Measurements from ENCODE around the gene FAM13A.
"Not testable (repeated sequence)": the region's sequence is repeated elsewhere in the genome, so short reads cannot be mapped to it uniquely, and the experiment has no call there.

The FAM13A gene

DNA sequence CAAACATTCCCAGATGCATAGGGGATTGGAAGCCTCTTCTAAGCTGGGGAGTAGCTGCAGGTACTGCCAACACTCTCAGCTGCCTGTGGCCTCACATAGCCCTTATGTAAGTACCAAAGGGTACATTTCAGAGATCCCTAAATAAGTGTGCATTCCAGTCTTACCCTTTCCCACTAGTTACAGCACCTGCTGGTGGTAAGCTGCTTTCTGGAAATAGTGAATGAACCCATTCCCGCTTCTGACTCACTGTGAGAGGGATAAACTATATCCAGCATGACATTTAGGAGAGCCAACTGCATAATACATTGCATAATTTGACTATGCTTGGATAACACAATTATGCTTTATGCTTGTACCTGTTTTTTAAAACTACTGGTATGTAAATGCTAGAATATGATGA, 149.0 kb downstream of the FAM13A start:
- DNase-seq (ENCODE audit: low read depth in 2 of 3, low spot score in 1 of 3) = no peak

DNA sequence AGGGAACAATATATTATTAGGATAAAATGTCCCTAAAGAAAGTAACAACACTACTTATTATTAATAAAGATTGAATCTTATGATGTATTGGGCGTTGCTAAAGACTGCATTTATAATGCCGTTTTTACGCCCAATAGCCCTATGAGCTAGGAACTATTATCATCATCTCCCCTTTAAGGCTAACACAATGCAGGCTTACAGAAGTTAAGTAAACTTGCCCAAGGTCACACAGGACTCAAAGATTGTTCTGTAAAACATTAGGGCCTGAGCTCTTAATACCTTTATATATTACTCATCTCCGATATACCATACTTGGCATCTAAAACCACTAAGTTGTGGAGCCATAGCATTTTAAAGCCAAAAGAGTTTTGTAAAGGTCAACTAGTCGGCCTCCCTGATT, 149.5 kb downstream of the FAM13A start:
- no peak for DNase-seq (ENCODE audit: low read depth in 2 of 3, low spot score in 1 of 3)

DNA sequence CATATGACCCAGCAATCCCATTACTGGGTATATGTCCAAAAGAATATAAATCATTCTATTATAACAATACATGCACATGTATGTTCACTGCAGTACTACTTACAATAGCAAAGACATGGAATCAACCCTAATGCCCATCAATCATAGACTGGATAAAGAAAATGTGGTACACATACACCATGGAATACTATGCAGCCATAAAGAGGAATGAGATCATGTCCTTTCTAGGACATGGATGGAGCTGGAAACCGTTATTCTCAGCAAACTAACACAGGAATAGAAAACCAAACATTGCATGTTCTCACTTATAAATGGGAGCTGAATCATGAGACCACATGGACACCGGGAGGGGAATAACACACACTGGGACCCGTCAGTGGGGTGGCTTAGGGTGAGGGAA, 152.7 kb downstream of the FAM13A start:
- not testable (repeated sequence) for DNase-seq (ENCODE audit: low read depth in 2 of 3, low spot score in 1 of 3)

DNA sequence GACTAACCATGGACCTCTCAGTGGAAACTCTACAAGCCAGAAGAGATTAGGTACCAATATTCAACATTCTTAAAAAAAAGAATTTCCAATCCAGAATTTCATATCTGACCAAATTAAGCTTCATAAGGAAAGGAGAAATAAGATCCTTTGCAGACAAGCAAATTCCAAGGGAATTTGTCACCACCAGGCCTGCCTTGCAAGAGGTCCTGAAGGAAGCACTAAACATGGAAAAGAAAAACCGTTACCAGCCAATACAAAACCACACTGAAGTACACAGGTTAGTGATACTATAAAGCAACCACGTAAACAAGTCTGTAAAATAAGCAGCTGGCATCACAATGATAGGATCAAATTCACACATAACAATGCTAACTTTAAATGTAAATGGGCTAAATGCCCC, 156.6 kb downstream of the FAM13A start:
- no peak for DNase-seq (ENCODE audit: low read depth in 2 of 3, low spot score in 1 of 3)

DNA sequence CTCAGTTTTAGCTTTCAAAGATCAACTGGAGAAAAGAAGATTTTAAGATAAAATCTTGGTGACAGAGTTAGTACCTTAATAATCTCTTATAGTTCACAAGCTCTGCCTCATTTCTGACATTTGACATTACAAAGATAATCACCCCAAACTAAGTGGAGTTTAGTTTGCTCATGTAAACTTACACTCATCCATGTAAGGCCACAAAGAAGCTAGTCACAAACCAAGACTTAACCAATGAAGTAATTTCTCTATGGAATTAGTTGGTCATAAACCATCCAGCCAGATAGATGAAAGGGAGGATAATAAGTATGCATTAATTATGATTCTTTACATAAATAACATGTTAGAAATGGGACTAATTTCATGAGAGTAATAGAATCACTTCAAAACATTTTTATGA, 159.2 kb downstream of the FAM13A start:
- DNase-seq (ENCODE audit: low read depth in 2 of 3, low spot score in 1 of 3) = no peak

DNA sequence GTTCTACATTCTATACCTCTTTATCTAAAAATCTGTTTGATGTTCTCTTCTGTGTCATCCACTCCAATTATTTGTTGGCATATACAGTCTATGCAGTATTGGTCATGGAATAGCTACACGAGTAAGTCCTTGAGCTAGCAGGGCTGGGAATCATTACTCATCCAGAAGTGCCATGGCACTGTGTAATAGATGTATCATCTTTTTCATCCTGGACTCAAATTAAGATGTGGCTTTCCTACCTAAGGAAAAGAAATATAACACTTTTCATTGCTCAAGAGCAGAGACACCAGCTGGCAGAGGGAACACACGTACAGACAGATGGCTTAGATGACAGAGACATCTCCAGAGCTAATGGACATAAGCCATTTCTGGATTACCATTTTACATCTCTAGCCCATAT, 159.8 kb downstream of the FAM13A start:
- no peak for DNase-seq (ENCODE audit: low read depth in 2 of 3, low spot score in 1 of 3)

DNA sequence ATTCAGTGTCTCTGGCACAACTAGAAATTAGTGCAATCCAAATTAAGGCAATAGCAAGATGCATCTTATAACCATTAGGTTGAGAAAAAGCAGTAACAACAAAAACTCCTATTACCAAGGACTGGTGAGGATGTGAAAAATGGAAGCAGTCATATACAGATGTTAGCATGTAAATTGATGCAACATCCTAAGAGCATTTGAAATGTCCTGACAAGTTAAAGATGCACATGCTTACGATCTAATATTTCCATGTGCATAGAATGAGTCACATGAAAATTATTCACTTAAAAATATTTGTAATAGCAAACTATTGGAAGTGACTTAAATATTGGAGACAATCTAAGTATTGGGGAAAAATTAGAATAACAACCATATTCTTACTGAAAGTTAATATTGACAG, 163.0 kb downstream of the FAM13A start:
- DNase-seq (ENCODE audit: low read depth in 2 of 3, low spot score in 1 of 3) = no peak

DNA sequence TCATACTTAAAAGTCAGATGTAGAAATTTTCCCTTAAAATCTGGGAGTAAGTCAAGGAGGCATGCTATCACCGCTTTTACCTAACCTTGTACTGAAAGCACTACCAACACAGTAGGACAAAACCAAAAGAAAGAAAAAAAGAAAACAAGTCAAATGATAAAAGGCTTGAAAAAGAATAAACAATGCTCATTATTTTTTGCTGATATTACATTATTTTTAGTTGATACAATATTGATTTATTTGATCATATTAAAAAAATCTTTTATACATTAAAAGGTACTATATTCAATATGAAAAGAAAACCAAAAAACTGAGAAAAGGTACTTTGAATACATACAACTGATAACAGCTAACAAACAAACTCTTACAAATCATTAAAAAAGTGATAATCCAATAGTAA, 164.3 kb downstream of the FAM13A start:
- DNase-seq (ENCODE audit: low read depth in 2 of 3, low spot score in 1 of 3) = no peak

DNA sequence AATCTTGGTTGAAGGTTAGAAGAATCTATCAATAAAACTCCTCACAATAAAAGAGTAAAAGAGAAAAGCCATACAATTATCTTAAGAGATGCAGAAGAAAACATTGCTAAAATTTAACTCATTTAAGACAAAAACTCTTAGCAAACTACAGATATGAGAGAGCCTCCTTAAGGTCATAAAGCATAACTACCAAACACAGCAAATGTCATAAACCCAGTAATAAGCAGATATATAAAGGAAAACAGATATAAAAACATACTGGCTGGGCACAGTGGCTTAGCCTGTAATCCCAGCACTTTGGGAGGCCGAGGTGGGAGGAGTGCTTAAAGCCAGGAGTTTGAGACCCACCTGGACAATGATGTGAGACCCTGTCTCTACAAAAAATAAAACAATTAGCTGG, 165.3 kb downstream of the FAM13A start:
- no peak for DNase-seq (ENCODE audit: low read depth in 2 of 3, low spot score in 1 of 3)

DNA sequence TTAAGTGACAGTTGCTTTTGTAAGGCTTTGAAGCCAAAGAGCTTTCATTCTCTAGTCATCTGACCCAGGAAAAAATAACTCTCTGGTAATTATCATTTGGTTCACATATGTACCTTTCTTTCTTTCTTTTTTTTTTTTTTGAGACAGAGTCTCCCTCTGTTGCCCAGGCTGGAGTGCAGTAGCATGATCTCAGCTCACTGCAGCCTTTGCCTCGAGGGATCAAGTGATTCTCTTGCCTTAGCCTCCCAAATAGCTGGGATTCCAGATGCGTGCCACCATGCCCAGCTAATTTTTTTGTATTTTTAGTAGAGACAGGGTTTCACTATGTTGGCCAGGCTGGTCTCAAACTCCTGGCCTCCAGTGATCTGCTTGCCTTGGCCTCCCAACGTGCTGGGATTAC, 169.6 kb downstream of the FAM13A start:
- DNase-seq (ENCODE audit: low read depth in 2 of 3, low spot score in 1 of 3) = not testable (repeated sequence)

DNA sequence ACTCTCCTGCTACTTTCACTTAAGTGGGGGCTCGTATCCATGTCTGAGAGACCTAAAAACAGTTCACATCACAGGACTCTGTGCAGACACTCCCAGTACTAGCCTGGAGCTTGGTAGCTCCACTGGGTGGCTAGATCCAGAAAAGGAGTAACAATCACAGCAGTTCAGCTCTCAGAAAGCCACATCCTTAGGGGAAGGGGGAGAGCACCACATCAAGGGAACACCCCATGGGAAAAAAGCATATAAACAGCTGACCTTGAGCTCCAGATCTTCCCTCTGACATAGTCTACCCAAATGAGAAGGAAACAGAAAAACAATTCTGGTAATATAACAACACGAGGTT, 175.8 kb downstream of the FAM13A start:
- no peak for DNase-seq (ENCODE audit: low read depth in 2 of 3, low spot score in 1 of 3)

DNA sequence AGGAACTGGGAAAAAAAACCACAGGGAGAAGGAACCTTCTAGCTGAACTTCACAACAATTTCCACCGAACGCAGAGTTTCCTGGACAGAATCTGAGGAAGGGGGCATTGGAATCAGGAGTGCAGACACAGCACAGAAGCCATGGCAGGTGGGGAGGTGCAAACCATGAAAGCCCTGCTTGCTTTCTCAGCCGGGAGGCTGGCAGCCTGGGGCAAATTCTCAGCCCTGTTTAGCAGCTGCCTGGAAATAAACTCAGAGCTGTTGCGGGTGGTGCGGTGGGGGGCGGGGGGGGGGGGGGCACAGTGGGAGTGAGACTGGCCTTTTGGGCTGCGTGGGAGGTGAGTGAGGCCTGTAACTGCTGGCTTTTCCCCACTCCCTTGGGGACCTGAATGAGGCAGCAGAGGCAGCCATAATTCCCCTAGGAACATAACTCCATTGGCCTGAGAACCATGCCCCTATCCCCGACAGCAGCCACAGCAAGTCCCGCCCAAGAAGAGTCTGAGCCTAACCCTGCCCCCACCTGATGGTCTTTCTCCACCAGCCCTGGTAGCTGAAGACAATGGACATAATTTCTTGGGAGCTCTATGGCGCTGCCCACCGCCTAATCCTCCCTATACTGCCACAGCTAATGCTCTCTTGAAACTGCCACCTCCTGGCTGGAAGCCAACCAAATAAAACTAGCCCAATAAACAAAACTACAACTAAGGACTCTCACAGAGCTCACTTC, 176.3 kb downstream of the FAM13A start:
- DNase-seq (ENCODE audit: low read depth in 2 of 3, low spot score in 1 of 3) = no peak

DNA sequence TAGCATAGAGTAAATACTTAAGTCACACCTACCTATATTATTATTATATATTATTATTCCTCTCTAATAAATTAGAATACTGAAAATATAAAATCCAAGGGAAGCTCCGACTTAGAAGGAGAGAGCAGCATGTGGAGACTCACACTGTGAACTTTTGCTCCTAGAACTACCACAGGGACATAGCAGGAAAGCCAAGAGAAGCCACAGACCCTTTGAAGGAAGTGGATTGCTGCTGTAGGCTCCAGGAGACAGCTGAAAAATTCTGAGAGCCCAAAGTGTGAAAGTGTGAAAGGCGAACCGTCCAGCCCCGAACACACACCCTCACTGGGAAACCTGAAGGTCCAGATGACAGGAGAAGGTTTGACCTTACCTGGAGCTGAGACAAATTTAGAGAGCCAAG, 177.0 kb downstream of the FAM13A start:
- DNase-seq (ENCODE audit: low read depth in 2 of 3, low spot score in 1 of 3) = no peak

DNA sequence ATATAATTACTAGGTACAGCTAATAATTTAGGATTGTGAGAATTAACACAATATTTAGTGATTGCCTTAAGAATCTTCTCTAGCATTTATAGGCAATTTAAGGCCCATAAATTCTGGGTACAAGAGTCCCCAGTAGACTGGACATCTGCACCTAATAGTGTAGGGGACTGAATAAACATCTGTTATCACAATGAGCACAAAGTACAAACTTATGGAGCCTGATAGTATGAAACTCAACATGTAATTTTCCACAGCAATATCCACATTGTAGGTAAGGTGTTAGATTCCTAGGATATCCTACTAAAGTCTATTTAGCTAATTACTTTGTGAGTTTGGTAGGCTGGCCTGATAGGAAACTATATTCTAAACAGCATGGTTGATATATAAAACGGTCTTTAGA, 178.3 kb downstream of the FAM13A start:
- DNase-seq (ENCODE audit: low read depth in 2 of 3, low spot score in 1 of 3) = no peak

DNA sequence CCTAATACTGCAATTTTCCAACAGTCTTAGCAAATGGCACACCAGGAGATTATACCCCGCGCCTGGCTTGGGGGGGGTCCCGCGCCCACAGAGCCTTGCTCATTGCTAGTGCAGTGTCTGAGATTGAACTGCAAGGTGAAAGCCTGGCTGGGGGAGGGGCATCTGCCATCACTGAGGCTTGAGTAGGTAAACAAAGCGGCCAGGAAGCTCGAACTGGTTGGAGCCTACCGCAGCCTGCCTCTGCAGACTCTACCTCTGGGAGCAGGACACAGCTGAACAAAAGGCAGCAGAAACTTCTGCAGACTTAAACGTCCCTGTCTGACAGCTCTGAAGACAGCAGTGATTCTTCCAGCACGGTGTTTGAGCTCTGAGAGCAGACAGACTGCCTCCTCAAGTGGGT, 186.6 kb downstream of the FAM13A start:
- DNase-seq (ENCODE audit: low read depth in 2 of 3, low spot score in 1 of 3) = no peak

DNA sequence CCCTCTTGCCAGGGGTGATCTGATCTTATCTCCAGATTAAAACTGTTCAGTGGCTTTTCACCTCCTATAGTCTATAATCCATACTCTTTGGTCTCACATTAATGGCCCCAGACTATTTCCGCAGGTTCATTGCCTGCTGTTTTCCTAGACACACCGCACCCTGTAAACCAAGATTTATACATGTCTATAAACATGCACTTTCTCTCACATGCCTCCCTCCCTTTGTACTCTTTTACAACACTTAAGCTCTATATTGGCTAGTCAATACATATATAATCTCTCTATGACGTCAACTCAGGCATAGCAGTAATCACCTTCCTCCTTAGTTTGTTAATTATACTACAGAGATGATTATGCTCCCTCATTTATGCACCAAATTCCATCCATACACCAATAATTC, 188.5 kb downstream of the FAM13A start:
- DNase-seq (ENCODE audit: low read depth in 2 of 3, low spot score in 1 of 3) = no peak

DNA sequence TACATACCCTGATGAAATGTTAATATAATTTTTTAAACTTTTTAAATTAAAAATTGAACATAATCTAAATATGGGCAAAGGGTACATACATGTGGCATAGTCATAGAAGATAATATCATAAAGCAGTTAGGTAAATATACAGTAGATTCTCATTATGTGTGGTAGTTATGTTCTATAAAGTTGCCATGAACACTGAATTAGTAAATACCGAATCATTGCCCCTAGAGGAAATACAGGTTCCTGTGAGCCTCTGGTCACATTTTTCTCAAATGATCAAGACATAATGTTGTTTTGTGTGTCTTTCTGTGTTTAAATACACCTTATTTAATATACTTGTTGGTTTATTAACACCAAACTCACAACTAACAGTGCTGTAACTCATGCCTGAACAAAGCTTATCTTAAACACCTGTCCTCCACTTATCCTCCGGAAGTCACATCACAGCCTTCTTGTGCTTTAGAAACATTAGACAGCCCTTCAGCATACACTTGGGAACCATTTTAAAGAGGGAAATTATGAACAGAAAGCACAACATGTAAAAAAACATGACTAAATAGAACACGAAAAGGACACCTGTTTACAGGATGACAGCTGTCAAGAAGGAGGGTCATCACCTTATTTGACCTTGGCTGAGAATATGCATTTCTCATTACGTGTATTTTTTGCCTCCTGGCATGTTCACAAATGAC, 190.0 kb downstream of the FAM13A start:
- DNase-seq (ENCODE audit: low read depth in 2 of 3, low spot score in 1 of 3) = no peak

DNA sequence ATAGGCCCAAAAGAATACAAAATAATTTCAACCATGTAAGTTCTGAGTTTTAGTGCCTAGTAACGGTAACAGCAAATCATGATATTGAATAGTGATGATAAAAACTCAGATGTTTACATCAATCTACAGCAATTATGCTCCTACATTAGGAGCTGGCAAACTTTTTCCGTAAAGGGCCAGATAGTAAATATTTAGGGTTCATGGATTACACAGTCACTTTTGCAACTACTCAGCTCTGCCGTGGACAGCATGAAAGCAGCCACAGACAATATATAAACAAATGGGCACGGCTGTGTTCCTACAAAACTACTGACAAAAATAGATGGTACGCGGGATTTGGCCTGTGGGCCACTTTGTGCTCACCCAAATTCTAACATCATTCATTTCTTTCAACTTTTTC, 191.5 kb downstream of the FAM13A start:
- DNase-seq (ENCODE audit: low read depth in 2 of 3, low spot score in 1 of 3) = no peak

DNA sequence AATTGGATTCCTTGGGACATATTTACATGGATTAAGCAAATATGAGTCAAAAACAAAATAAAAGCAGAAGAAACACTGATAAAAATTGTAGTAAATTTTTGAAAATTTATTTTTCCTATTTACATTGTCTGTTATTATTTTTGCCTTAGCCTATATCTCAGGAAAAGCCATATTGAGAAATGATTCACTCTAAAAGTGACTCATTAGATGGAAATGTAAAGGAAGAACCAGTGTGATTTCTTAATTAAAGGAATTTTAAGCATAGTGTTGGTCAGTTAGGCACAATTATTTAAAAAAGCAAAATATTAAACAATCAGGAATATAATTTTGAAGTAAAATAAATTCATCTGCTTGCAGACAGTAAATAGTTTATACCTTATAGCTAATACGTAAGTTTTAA, 191.9 kb downstream of the FAM13A start:
- DNase-seq (ENCODE audit: low read depth in 2 of 3, low spot score in 1 of 3) = no peak

DNA sequence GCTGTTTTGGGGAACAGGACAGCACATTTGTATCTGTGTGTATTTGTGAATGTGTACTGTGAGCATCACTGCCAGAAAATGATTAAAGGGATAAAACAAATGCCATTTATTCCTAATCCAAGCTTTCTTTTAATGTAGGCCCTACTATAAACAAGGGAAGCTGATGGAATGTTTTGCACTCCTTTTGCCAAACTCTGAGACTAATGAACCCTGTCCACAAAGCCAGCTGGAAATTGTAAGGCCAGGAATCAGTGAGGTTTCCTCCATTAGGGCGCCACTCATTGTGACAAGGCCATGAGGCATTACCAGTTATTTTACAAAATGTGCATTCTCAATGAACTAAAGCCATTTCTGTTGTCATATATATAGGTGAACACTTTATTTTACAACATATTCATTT, 196.4 kb downstream of the FAM13A start:
- DNase-seq (ENCODE audit: low read depth in 2 of 3, low spot score in 1 of 3) = no peak

DNA sequence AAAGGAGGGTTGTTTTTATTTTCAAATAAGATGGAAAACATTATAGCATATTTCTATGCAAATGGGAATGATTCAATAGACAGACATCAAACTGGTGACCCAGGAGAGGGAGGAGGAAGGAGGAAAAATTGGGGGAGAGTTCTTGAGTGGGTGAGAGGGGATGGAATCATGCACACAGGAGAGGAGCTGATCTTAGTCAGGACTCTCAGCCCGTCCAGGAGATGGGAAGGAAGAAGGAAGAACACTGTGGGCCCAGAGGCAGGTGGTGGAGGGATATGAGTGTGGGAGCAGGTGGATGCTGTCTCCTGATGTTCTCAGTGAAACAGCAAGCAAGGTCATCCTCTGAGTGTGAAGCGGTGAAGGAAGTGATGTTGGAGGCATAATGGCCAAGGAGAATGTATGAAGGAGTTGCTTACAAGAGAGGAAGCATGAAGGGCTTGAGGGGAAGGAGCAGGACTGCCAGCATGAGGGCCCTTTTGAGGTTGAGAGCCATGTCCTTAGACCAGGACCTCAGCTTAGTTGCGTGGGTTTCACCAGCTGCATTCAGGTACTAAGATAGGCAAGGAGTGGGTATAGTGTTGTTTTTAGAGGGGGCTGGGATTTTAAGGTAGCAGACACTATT, 197.7 kb downstream of the FAM13A start:
- no peak for DNase-seq (ENCODE audit: low read depth in 2 of 3, low spot score in 1 of 3)

DNA sequence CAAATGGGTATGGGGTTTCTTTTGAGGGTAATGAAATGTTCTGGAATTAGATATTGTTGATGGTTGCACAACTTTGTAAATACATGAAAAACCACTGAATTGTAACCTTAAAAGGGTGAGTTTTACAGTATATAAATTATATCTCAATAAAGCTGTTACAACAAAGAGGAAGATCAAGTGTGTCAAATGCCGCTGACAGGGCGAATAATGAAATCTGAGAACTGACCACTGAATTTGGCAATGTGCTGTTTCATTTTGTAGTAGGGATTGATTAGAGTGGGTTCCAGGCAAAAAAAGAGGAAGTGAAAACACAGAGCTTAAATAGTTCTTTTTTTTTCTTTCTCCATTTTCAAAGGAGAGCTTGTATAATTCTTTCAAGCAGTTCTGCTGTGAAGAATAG, 198.2 kb downstream of the FAM13A start:
- DNase-seq (ENCODE audit: low read depth in 2 of 3, low spot score in 1 of 3) = no peak

DNA sequence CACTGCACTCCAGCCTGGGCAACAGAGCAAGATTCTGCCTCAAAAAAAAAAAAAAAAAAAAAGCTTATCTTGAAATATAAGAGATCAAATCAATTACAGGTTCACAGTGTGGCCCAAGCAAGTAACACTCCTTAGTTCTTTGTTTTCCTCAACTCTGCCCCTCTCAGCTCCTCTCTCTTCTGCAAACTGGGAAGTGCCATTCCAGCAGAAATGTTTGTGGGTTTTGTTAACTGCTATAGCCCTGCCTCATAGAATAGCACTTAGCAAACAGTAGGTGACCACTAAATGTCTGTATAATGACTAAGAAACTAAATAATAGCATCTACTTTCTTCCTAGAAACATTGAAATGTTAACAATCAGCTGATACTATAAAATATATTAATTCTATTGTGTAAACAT, 199.4 kb downstream of the FAM13A start:
- no peak for DNase-seq (ENCODE audit: low read depth in 2 of 3, low spot score in 1 of 3)

All from stimulated activated CD4-positive, alpha-beta T cell treated with anti-CD3 and anti-CD28 coated beads, Interleukin-12 subunit alpha, Interleukin-12 subunit beta, amount 100 ng/mL, for 48 hours (primary cell).